CD4-positive, alpha-beta T cell treated with Interleukin-10 for 1 hour (primary cell): Measurements from ENCODE around the gene OOSP4B.
"Not testable (repeated sequence)": the region's sequence is repeated elsewhere in the genome, so short reads cannot be mapped to it uniquely, and the experiment has no call there.

Experiments
- DNase-seq: peaks from one replicate; pipeline ENCODE4 v3.0.0-alpha.2; 2020

The OOSP4B gene

DNA sequence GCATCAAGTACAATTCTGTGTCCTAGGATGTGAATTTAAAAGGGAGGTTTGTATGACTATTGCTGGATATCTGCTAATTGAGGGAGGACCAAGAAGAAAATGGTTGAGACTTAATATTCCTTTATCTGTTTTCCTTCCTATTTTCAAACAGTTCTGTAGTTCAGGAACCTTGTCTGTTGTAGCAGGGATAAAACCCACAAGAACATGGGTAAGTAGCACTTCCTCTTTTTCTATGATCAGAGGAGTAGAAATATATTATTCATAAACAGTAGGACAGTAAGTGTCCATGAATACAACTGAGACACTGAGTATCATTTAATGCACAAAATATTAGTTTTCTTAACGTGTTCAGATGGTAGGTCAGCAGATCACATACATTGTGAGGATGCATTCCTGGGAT is 47.1 kb downstream of the OOSP4B start:
- no peak for DNase-seq

DNA sequence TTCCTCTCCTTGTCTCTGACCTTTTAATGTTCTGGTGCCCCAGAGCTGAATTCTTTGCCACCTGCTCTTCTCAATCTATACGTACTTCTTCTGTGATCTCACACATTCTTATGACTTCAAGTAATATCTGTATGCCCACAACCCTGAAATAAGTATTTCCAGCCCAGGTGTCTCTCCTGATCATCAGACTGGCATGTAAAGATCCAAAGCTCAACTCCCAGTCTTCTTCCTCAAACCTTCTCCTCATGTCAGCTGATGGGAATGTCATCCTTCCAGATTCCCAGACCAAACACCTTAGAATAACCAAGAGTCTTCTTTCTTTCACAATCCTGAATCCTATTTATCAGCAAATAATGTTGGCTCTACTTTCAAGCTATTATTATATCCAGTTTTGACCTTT is 48.8 kb downstream of the OOSP4B start:
- DNase-seq, result no peak

DNA sequence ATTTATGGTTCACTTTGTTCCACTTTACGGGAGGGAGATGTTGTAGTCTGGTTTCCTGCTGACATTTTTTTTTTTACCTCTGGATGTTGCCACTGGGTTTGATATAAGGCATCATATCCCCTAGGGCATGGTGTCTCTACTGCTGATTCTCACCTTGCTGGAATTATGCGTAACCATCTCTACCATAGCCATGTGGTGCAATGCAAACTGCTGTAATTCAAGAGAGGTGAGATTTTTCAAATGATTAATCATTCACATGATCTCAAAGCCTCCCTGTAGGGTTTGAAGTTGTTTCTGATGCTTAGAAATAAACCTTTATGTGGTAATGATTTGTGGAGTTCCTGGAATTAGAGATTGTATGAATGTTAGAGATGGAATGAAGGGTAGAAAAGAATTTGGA is 52.5 kb downstream of the OOSP4B start:
- no peak for DNase-seq

DNA sequence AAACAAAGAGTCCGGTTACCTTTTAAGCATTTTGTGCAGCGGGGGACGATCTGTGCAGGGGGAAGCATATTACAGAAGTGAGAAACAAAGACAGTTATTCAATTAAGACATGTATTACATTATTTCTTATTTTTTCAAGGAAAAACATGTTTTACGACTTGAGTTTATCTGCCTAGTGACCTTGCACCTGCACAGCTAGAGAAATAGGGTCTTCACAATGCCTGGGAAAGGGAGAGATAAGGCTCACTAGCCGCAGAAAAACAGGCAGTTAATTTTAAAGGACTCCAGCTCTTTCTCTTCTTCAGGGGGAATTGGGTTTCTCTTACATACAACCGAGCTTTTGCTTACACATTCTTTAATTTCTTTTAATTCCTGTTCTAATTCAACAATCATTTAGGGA is 54.7 kb downstream of the OOSP4B start:
- not testable (repeated sequence) for DNase-seq

DNA sequence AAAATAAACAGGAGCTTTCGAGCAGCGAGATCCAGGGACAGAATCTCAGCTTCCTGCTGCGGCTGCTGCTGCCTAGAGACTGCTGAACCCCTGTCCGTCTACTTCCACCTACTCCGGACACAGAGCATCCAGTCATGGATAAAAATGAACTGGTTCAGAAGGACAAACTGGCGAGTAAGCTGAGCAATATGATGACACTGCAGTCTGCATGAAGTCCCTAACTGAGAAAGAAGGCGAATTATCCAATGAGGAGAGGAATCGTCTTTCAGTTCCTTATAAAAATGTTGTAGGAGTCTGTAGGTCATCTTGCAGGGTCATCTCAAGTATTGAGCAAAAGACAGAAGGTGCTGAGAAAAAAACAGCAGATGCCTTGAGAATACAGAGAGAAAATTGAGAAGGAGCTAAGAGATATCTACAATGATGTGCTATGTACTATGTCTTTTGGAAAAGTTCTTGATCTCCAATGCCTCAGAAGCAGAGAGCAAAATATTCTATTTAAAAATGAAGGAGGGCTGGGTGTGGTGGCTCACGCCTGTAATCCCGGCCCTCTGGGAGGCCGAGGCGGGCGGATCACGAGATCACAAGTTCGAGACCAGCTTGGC is 60.3 kb downstream of the OOSP4B start:
- DNase-seq, result no peak

DNA sequence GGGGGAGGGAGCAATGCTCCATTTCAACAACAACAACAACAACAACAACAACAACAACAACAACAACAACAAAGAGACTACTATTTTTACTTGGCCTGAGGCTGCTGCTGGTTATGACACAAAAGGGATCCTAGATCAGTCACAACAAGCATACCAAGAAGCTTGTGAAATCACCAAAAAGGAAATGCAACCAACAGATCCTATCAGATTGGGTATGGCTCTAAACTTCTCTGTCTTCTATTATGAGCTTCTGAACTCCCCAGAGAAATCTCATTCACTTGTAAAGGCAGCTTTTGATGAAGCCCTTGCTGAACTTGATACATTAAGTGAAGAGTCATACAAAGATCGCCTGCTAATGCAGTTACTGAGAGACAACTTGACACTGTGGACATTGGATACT is 61.0 kb downstream of the OOSP4B start:
- no peak for DNase-seq

DNA sequence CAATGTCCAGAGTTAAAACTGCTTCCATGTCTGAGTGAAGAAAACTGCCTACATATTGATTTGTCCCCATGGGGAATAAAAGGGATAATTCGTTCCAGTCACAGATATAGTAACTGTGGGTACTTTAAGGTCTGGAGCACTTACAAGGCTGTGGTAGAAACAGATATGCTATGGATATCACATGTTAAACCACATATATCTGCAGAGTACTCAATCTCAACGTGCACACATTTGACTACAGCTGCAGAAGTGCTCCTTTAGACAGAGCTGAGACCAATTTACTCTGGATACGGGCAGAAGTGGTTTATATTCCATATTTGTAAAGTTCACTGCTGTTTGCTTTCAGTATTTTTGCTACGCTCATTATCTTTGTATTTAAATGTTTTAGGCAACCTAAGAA is 61.8 kb downstream of the OOSP4B start:
- DNase-seq, result no peak

DNA sequence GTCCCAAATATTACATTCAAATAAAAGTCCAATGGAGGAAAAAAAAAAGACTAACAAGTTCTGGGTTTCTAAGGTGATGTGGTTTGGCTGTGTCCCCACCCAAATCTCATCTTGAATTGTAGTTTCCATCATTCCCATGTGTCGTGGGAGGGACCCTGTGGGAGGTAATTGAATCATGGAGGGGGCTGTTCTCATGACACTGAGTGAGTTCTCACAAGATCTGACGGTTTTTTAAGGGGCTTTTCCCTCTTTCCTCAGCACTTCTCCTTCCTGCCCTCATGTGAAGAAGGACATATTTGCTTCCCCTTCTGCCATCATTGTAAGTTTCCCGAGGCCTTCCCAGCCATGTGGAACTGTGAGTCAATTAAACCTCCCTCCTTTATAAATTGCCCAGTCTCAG is 63.6 kb downstream of the OOSP4B start:
- DNase-seq, result no peak
